ENCODE measurements around the gene NCOR1. TPM values are rescaled to one million over a fixed set of nuclear protein-coding genes. Genes with fewer than 3 reads are reported as not detected.
"Not testable (repeated sequence)": the region's sequence is repeated elsewhere in the genome, so short reads cannot be mapped to it uniquely, and the experiment has no call there.

The NCOR1 gene
- total RNA-seq, 5 donors from 2014 or later (not counting 1 experiment from before 2014, with no cell fraction given): 134 to 173 (median 152) TPM

DNA sequence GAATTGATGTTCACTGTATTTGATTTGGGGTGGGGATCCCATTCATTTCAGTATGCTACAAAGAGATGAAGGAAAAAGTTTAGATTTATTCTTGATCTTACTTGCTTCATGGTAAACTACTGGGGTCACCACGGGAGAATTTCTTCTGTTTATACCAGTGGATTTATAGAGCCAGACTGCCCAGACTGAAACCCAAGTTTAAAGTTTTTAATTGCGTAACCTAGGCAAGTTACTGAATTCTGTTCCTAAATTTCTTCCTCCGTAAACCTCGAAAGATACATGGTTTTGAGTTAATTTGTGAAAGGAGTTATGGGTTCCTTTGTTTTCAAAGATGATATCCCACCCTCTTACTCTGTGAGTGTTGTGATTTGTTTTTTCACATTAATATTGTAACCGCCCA is 28.1 kb upstream of the NCOR1 start:
- peaks cover 8% of the 10 kb centered on the region in 2 donors for H3K36me3 ChIP-seq (ENCODE audit: control insufficient read depth in 2 of 2, extremely low read depth in 1 of 2, insufficient read depth in 1 of 2, low read length in 1 of 2)
- POLR2A ChIA-PET: interaction anchor here in 1 of 2 donors (0.6 kb wide), 1 partner anchor 17 kb away, joined by 5 read pairs; no protein-coding TSS in a partner anchor
- Mint-ChIP-seq H3K36me3 (peaks cover 20% of the 10 kb centered on the region), H3K4me1 (peaks cover 0 to 15% (median 6%) of the 10 kb centered on the region in 3 donors), H3K27ac (no peak overlapping the region), H3K4me3 (no peak overlapping the region), H3K27me3 (no peaks in the 10 kb centered on the region), H3K9me3 (no peaks in the 10 kb centered on the region)
- ATAC-seq (replicated peaks in 1 of 4) (no peak), DNase-seq (no peak)
- H3K4me3 ChIP-seq (ENCODE audit: control insufficient read depth in 1 of 2, extremely low read depth in 1 of 2, low read length in 1 of 2): no peak overlapping the region
- no peaks in the 10 kb centered on the region for H3K27me3 ChIP-seq (replicated peaks in 1 of 2; ENCODE audit: control insufficient read depth in 2 of 2, extremely low read depth in 1 of 2, insufficient read depth in 2 of 2, low read length in 1 of 2)
- no peaks in the 10 kb centered on the region for H3K9me3 ChIP-seq
- H3K4me1 ChIP-seq (ENCODE audit: control insufficient read depth in 1 of 2, extremely low read depth in 1 of 2, insufficient read depth in 2 of 2, low read length in 2 of 2): no peaks in the 10 kb centered on the region
- CTCF ChIA-PET: no interaction called here
- H3K27ac ChIP-seq (ENCODE audit: low read length): no peak overlapping the region
- no CpG with 5 or more reads among the region's 5 CpGs for WGBS (ENCODE audit: insufficient coverage)

DNA sequence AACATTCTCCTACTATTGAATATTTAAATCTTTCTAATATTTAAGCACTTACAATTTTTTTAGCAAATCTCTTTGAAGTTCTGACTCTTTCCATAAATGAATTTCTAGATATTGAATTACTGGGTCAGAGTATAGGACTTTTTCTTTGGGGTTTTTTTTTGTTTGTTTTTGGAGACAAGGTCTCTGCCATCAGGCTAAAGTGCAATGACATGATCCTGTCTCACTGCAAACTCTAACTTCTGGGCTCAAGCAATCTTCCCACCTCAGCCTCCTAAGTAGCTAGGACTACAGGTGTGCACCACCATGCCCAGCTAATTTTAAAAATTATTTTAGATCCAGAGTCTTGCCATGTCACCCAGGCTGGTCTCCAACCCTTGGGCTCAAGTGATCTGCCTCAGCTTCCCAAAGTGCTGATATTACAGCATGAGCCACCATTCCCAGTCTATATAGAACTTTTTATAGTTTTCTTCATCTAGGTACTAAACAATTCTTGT is 26.6 kb upstream of the NCOR1 start:
- no peak overlapping the region for H3K4me3 Mint-ChIP-seq
- Histone ChIP-seq H3K9me3 (no peaks in the 10 kb centered on the region), H3K36me3 (ENCODE audit: control insufficient read depth in 2 of 2, extremely low read depth in 1 of 2, insufficient read depth in 1 of 2, low read length in 1 of 2) (peaks cover 3 to 6% of the 10 kb centered on the region in 2 donors), H3K4me3 (ENCODE audit: control insufficient read depth in 1 of 2, extremely low read depth in 1 of 2, low read length in 1 of 2) (no peak overlapping the region), H3K4me1 (ENCODE audit: control insufficient read depth in 1 of 2, extremely low read depth in 1 of 2, insufficient read depth in 2 of 2, low read length in 2 of 2) (no peaks in the 10 kb centered on the region), H3K27me3 (replicated peaks in 1 of 2; ENCODE audit: control insufficient read depth in 2 of 2, extremely low read depth in 1 of 2, insufficient read depth in 2 of 2, low read length in 1 of 2) (no peaks in the 10 kb centered on the region), H3K27ac (ENCODE audit: low read length) (no peak overlapping the region)
- ChIA-PET POLR2A (interaction anchor here in 1 of 2 donors (0.6 kb wide), 1 partner anchor 28 kb away, joined by 4 read pairs; no protein-coding TSS in a partner anchor), CTCF (no interaction called here)
- H3K9me3 Mint-ChIP-seq: no peaks in the 10 kb centered on the region
- H3K27me3 Mint-ChIP-seq: no peaks in the 10 kb centered on the region
- ATAC-seq (replicated peaks in 1 of 4): no peak
- no peak overlapping the region for H3K27ac Mint-ChIP-seq
- DNase-seq: no peak
- peaks cover 0 to 14% (median 6%) of the 10 kb centered on the region in 3 donors for H3K4me1 Mint-ChIP-seq
- H3K36me3 Mint-ChIP-seq: peaks cover 14% of the 10 kb centered on the region

DNA sequence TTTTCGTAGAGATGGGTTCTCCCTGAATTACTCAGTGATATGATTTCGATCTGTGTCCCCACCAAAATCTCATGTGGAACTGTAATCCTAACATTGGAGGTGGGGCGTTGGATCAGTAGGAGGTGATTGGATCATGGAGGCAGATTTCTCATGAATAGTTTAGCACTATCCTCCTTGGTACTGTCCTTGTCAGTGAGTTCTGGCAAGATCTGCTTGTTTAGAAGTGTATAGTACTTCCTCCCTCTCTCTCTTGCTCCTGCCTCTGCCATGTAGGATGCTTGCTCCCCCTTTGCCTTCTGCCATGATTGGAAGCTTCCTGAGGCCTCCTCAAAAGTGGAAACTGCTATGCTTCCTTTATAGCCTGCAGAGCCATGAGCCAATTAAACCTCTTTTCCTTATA is 24.6 kb upstream of the NCOR1 start:
- H3K27ac Mint-ChIP-seq: no peak overlapping the region
- POLR2A ChIA-PET: interaction anchor here in 1 of 2 donors (0.6 kb wide), 1 partner anchor 52 kb away, joined by 3 read pairs; no protein-coding TSS in a partner anchor
- 100% methylated on average over 1 of the region's 3 CpGs for WGBS (ENCODE audit: insufficient coverage)

DNA sequence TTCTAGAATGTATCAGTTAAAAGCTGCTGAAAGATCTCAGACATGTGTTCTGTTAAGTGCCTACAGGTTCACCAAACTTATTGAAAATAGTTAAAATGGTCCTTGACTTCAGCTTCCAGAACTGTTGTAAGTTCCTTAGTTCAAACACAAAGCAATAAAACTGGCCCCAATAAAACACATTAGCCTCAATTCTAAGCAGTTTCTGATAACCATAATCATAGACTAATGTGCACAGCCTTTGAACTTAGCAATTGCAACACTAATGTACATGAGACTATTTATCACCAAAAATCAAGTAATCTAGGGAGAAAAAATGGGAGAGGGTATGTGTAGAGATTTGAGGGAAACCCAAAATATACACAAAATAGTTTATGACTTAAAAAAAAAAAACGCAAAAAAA is 17.1 kb upstream of the NCOR1 start:
- ChIA-PET CTCF (no interaction called here), POLR2A (no interaction called here)
- no peak for ATAC-seq (replicated peaks in 1 of 4)
- DNase-seq: no peak
- H3K27ac ChIP-seq (ENCODE audit: low read length): no peak overlapping the region
- Mint-ChIP-seq H3K4me1 (peaks cover 14 to 21% (median 17%) of the 10 kb centered on the region in 3 donors), H3K4me3 (no peak overlapping the region), H3K36me3 (peaks cover 25% of the 10 kb centered on the region), H3K27ac (no peak overlapping the region), H3K27me3 (no peaks in the 10 kb centered on the region), H3K9me3 (no peaks in the 10 kb centered on the region)
- no peak overlapping the region for H3K4me3 ChIP-seq (ENCODE audit: control insufficient read depth in 1 of 2, extremely low read depth in 1 of 2, low read length in 1 of 2)
- no peaks in the 10 kb centered on the region for H3K27me3 ChIP-seq (replicated peaks in 1 of 2; ENCODE audit: control insufficient read depth in 2 of 2, extremely low read depth in 1 of 2, insufficient read depth in 2 of 2, low read length in 1 of 2)
- peaks cover 7% of the 10 kb centered on the region in 2 experiments for H3K4me1 ChIP-seq (ENCODE audit: control insufficient read depth in 1 of 2, extremely low read depth in 1 of 2, insufficient read depth in 2 of 2, low read length in 2 of 2)
- WGBS (ENCODE audit: insufficient coverage): no CpG with 5 or more reads among the region's 1 CpG
- peaks cover 0 to 4% of the 10 kb centered on the region in 2 donors for H3K36me3 ChIP-seq (ENCODE audit: control insufficient read depth in 2 of 2, extremely low read depth in 1 of 2, insufficient read depth in 1 of 2, low read length in 1 of 2)
- no peaks in the 10 kb centered on the region for H3K9me3 ChIP-seq

More for the DNA sequence above, 24.6 kb upstream of the NCOR1 start:
- H3K4me1 ChIP-seq (ENCODE audit: control insufficient read depth in 1 of 2, extremely low read depth in 1 of 2, insufficient read depth in 2 of 2, low read length in 2 of 2): no peaks in the 10 kb centered on the region
- Mint-ChIP-seq H3K36me3 (peaks cover 24% of the 10 kb centered on the region), H3K27me3 (no peaks in the 10 kb centered on the region), H3K4me3 (no peak overlapping the region), H3K4me1 (peaks cover 0 to 13% (median 10%) of the 10 kb centered on the region in 3 donors), H3K9me3 (no peaks in the 10 kb centered on the region)
- CTCF ChIA-PET: no interaction called here
- no peak overlapping the region for H3K27ac ChIP-seq (ENCODE audit: low read length)
- H3K27me3 ChIP-seq (replicated peaks in 1 of 2; ENCODE audit: control insufficient read depth in 2 of 2, extremely low read depth in 1 of 2, insufficient read depth in 2 of 2, low read length in 1 of 2): no peaks in the 10 kb centered on the region
- ATAC-seq (replicated peaks in 1 of 4) (no peak), DNase-seq (no peak)
- H3K36me3 ChIP-seq (ENCODE audit: control insufficient read depth in 2 of 2, extremely low read depth in 1 of 2, insufficient read depth in 1 of 2, low read length in 1 of 2): peaks cover 3 to 6% of the 10 kb centered on the region in 2 donors
- no peaks in the 10 kb centered on the region for H3K9me3 ChIP-seq
- no peak overlapping the region for H3K4me3 ChIP-seq (ENCODE audit: control insufficient read depth in 1 of 2, extremely low read depth in 1 of 2, low read length in 1 of 2)

DNA sequence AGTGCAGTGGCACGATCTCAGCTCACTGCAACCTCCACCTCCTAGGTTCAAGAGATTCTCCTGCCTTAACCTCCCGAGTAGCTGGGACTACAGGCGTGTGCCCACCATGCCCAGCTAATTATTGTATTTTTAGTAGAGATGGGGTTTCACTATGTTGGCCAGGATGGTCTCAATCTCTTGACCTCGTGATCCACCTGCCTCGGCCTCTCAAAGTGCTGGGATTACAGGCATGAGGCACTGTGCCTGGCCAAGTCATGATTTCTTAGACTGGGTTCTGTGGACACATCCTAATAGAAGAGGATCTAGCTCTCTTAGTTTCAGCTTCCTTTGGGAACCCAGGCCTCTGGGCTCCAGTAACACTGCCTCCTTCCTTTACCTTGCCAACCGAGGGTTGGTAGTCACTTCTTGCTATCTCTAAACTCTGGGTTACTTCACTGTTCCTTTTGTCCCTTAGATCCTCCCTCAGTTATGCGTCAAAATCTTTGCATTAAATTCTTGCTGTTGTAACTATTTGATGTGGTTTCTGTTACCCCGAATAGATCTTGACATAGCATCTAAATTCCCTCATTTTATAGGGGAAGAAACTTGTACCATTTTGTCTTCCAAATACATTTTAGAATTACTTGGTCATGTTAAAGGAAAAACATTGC is 14.7 kb upstream of the NCOR1 start:
- ChIA-PET CTCF (interaction anchor here in 1 of 2 donors (0.6 kb wide), 2 partner anchors 8 to 120 kb away, joined by 3 read pairs; no protein-coding TSS in a partner anchor), POLR2A (interaction anchor here in 1 of 2 donors (0.6 kb wide), 1 partner anchor 1681 kb away, joined by 4 read pairs; no protein-coding TSS in a partner anchor)
- Mint-ChIP-seq H3K4me1 (peaks cover 14 to 27% (median 24%) of the 10 kb centered on the region in 3 donors), H3K27ac (peak overlapping the region; percentile 40 to 41), H3K36me3 (peaks cover 14% of the 10 kb centered on the region), H3K4me3 (peak overlapping the region in 2 of 3 donors; percentile 5 to 41)
- H3K27me3 Mint-ChIP-seq; H3K27ac ChIP-seq (ENCODE audit: low read length); H3K36me3 ChIP-seq (ENCODE audit: control insufficient read depth in 2 of 2, extremely low read depth in 1 of 2, insufficient read depth in 1 of 2, low read length in 1 of 2); H3K9me3 Mint-ChIP-seq; H3K9me3 ChIP-seq; H3K27me3 ChIP-seq (replicated peaks in 1 of 2; ENCODE audit: control insufficient read depth in 2 of 2, extremely low read depth in 1 of 2, insufficient read depth in 2 of 2, low read length in 1 of 2); H3K4me1 ChIP-seq (ENCODE audit: control insufficient read depth in 1 of 2, extremely low read depth in 1 of 2, insufficient read depth in 2 of 2, low read length in 2 of 2); H3K4me3 ChIP-seq (ENCODE audit: control insufficient read depth in 1 of 2, extremely low read depth in 1 of 2, low read length in 1 of 2): not testable (repeated sequence)
- peak in 1 of 4 experiments; percentile 39 for ATAC-seq (replicated peaks in 1 of 4)
- peak in 1 of 35 experiments; percentile 10 for DNase-seq
- WGBS (ENCODE audit: insufficient coverage): 53% methylated on average over 3 of the region's 8 CpGs

DNA sequence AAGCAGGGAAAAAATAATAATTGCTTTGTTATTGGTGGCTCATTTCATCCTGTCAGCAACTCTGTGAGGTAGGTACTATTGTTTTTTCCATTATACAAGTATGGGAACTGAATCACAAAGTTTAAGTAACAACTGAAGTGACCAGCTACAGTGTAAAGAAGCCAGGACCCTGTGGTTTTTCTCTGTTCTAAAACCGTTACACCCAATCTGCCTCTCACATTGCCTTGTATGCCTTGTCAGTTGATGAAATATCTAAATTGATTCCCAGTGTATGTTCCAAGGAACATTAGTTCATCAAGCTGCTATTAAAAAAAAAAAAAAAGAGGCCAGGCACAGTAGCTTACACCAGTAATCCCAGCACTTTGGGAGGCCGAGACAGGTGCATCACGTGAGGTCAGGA is 7.1 kb upstream of the NCOR1 start:
- ChIA-PET POLR2A (interaction anchor here in 1 of 2 donors (0.6 kb wide), 1 partner anchor 64 kb away, joined by 3 read pairs; no protein-coding TSS in a partner anchor), CTCF (interaction anchor here (0.5 to 0.6 kb wide), 2 partner anchors 34 to 216 kb away, joined by 3 to 5 read pairs; no protein-coding TSS in a partner anchor)
- no peak overlapping the region for H3K27ac ChIP-seq (ENCODE audit: low read length)
- H3K4me3 Mint-ChIP-seq: no peak overlapping the region
- ATAC-seq (replicated peaks in 1 of 4) (no peak), DNase-seq (no peak)
- no peaks in the 10 kb centered on the region for H3K27me3 ChIP-seq (replicated peaks in 1 of 2; ENCODE audit: control insufficient read depth in 2 of 2, extremely low read depth in 1 of 2, insufficient read depth in 2 of 2, low read length in 1 of 2)
- no CpG with 5 or more reads among the region's 3 CpGs for WGBS (ENCODE audit: insufficient coverage)
- H3K27me3 Mint-ChIP-seq: no peaks in the 10 kb centered on the region
- no peak overlapping the region for H3K4me3 ChIP-seq (ENCODE audit: control insufficient read depth in 1 of 2, extremely low read depth in 1 of 2, low read length in 1 of 2)
- H3K4me1 ChIP-seq (ENCODE audit: control insufficient read depth in 1 of 2, extremely low read depth in 1 of 2, insufficient read depth in 2 of 2, low read length in 2 of 2): peaks cover 6 to 7% of the 10 kb centered on the region in 2 experiments
- no peaks in the 10 kb centered on the region for H3K9me3 Mint-ChIP-seq
- no peaks in the 10 kb centered on the region for H3K9me3 ChIP-seq
- H3K27ac Mint-ChIP-seq: no peak overlapping the region
- H3K36me3 Mint-ChIP-seq: peaks cover 3% of the 10 kb centered on the region
- H3K4me1 Mint-ChIP-seq: peaks cover 10 to 33% (median 33%) of the 10 kb centered on the region in 3 donors
- H3K36me3 ChIP-seq (ENCODE audit: control insufficient read depth in 2 of 2, extremely low read depth in 1 of 2, insufficient read depth in 1 of 2, low read length in 1 of 2): peaks cover 0 to 7% of the 10 kb centered on the region in 2 donors
